ENCODE results near the gene FKRP. TPM values are rescaled to one million over a fixed set of nuclear protein-coding genes. Genes with fewer than 3 reads are reported as not detected.

The FKRP gene
- total and polyA plus RNA-seq, 11 donors, result 13.9 to 25.1 (median 19.8) TPM

DNA sequence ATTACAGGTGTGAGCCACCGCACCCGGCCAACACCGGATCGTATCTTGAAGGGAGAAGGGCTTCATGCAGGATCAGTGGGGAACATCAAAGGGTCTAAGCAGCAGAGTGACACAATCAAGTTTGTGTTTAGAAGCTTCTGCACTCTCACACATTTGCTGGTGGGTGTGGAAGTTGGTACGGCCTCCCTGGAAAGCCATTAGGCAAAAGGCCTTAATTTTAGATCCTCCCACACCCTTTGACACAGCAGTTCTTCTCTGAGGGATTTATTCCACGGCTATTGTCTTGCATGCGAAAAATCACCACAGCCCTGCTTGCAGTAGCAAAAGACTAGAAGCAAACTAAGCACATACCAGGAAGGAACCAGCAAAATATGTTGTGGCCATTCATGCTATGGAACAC lies 60.8 kb downstream of the FKRP start:
- intact Hi-C loops (cut with DNase I), result no loop called here
- Histone ChIP-seq H3K36me3 (no peaks in the 10 kb centered on the region), H3K4me1 (no peaks in the 10 kb centered on the region), H3K9me3 (no peaks in the 10 kb centered on the region), H3K27me3 (no peaks in the 10 kb centered on the region), H3K27ac (no peak overlapping the region), H3K4me3 (no peak overlapping the region)
- WGBS, 4 donors, result 78 to 90% (median 89%) methylated on average over 3 to 7 of the region's 7 CpGs
- DNase-seq (no peak), ATAC-seq (no peak)
- no peak for TF ChIP-seq POLR2A (IDR thresholded peaks at IDR 0.05)
- TF ChIP-seq, protein P1, sequence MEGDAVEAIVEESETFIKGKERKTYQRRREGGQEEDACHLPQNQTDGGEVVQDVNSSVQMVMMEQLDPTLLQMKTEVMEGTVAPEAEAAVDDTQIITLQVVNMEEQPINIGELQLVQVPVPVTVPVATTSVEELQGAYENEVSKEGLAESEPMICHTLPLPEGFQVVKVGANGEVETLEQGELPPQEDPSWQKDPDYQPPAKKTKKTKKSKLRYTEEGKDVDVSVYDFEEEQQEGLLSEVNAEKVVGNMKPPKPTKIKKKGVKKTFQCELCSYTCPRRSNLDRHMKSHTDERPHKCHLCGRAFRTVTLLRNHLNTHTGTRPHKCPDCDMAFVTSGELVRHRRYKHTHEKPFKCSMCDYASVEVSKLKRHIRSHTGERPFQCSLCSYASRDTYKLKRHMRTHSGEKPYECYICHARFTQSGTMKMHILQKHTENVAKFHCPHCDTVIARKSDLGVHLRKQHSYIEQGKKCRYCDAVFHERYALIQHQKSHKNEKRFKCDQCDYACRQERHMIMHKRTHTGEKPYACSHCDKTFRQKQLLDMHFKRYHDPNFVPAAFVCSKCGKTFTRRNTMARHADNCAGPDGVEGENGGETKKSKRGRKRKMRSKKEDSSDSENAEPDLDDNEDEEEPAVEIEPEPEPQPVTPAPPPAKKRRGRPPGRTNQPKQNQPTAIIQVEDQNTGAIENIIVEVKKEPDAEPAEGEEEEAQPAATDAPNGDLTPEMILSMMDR (IDR thresholded peaks at IDR 0.05), result no peak

MicroRNA genes within 50 kb of the gene (microRNA counts, 767-probe panel; counts per million panel counts)
- 2,165 to 2,284 counts per million in 2 donors for microRNA hsa-miR-320e

Small RNA genes within 50 kb of the gene (microRNA-seq; reads per million reads assigned to microRNA genes)
- 0.77 to 4.5 (median 2.5) reads per million in 4 donors for gene MIR320E

Other genes starting within 250 kb of the FKRP start
- gene CALM3, start 144.7 kb upstream of the FKRP start, total RNA-seq, result 100 to 1,000 TPM; 204 to 417 (median 283) TPM
- gene CALM3, start 144.7 kb upstream of the FKRP start, polyA plus RNA-seq, result 100 to 1,000 TPM; 290 to 302 TPM
- gene PTGIR, start 121.0 kb upstream of the FKRP start, total RNA-seq, result 10 to 100 TPM in 2 of 9 donors, 1 to 10 TPM in 7; 2.1 to 16.7 (median 4.9) TPM
- 1 to 10 TPM; 2.7 to 5.2 TPM for gene PTGIR, start 121.0 kb upstream of the FKRP start, polyA plus RNA-seq
- gene GNG8, start 109.9 kb upstream of the FKRP start, total RNA-seq, result not detected
- not detected for gene GNG8, start 109.9 kb upstream of the FKRP start, polyA plus RNA-seq
- 10 to 100 TPM in 7 of 9 donors, 1 to 10 TPM in 2; 8.8 to 23.4 (median 15.1) TPM for gene DACT3, start 84.9 kb upstream of the FKRP start, total RNA-seq
- gene DACT3, start 84.9 kb upstream of the FKRP start, polyA plus RNA-seq, result 1 to 10 TPM; 2.4 to 9.1 TPM
- gene PRKD2, start 28.9 kb upstream of the FKRP start, total RNA-seq, result 10 to 100 TPM in 7 of 9 donors, 1 to 10 TPM in 2; 8.4 to 32.8 (median 13.2) TPM
- gene PRKD2, start 28.9 kb upstream of the FKRP start, polyA plus RNA-seq, result 10 to 100 TPM; 10.6 to 12.1 TPM
- 10 to 100 TPM; 41.0 to 93.6 (median 53.7) TPM for gene STRN4, start 393 bp downstream of the FKRP start, total RNA-seq
- 10 to 100 TPM; 42.2 to 89.6 TPM for gene STRN4, start 393 bp downstream of the FKRP start, polyA plus RNA-seq
- 10 to 100 TPM in 4 of 9 donors, 1 to 10 TPM in 5; 3.7 to 22.4 (median 8.9) TPM for gene SLC1A5, start 42.5 kb downstream of the FKRP start, total RNA-seq
- gene SLC1A5, start 42.5 kb downstream of the FKRP start, polyA plus RNA-seq, result 10 to 100 TPM in 1 of 2 donors, 1 to 10 TPM in 1; 3.8 to 21.5 TPM
- gene AP2S1, start 104.8 kb downstream of the FKRP start, total RNA-seq, result 100 to 1,000 TPM in 2 of 9 donors, 10 to 100 TPM in 7; 75.3 to 148 (median 84.5) TPM
- 100 to 1,000 TPM in 1 of 2 donors, 10 to 100 TPM in 1; 85.8 to 166 TPM for gene AP2S1, start 104.8 kb downstream of the FKRP start, polyA plus RNA-seq
- 10 to 100 TPM; 59.5 to 91.0 (median 77.2) TPM for gene ARHGAP35, start 114.9 kb downstream of the FKRP start, total RNA-seq
- 10 to 100 TPM; 34.8 to 68.1 TPM for gene ARHGAP35, start 114.9 kb downstream of the FKRP start, polyA plus RNA-seq

All from heart left ventricle (tissue), 16 donors.